WTC11 (cell line): Measurements from ENCODE around the gene OTUD4. TPM values are rescaled to one million over a fixed set of nuclear protein-coding genes. Genes with fewer than 3 reads are reported as not detected.

Experiments
- ATAC-seq: fragments of 200-7000 bp; cut with Tn5 transposase; 2 replicates; pipeline ENCODE4 v1.10.0; 2021; ENCODE audit warnings: mild to moderate bottlenecking, moderate library complexity
- CTCF ChIA-PET: fragments of 300-600 bp; sonication (Branson Sonifier 250); formaldehyde crosslinking; loops from one replicate; lab custom pipeline; 2021; ENCODE audit warnings: antibody characterized with exemption; lab: Charles Lee
- POLR2A ChIA-PET: fragments of 350-600 bp; sonication (Branson Sonifier 250); formaldehyde crosslinking; loops from one replicate; lab custom pipeline; 2021; ENCODE audit warnings: antibody characterized with exemption; lab: Charles Lee
- DNase-seq: peaks from one replicate; pipeline ENCODE4 v3.0.0; 2021; ENCODE audit warnings: low spot score
- H3K27ac Mint-ChIP-seq: 2 replicates; pipeline ENCODE4 v1.8.0; 2021; ENCODE audit warnings: mixed read lengths
- H3K27me3 Mint-ChIP-seq: 2 replicates; pipeline ENCODE4 v1.8.0; 2021; ENCODE audit warnings: low read depth, mild to moderate bottlenecking, moderate library complexity, mixed read lengths
- H3K36me3 Mint-ChIP-seq: 2 replicates; pipeline ENCODE4 v1.8.0; 2021; ENCODE audit warnings: mixed read lengths
- H3K4me1 Mint-ChIP-seq: 2 replicates; pipeline ENCODE4 v1.8.0; 2022; ENCODE audit warnings: mixed read lengths
- H3K4me3 Mint-ChIP-seq: 2 replicates; pipeline ENCODE4 v1.8.0; 2021; ENCODE audit warnings: mild to moderate bottlenecking, moderate library complexity, mixed read lengths
- H3K9me3 Mint-ChIP-seq: 2 replicates; pipeline ENCODE4 v1.8.0; 2021; ENCODE audit warnings: mixed read lengths
- AR ChIP-seq: fragments of 250-450 bp; sonication (Bioruptor Pico); IDR thresholded peaks from 2 replicates; pipeline ENCODE4 v1.9.0; 2021; ENCODE audit warnings: mild to moderate bottlenecking
- ATF2 ChIP-seq: sonication (generic); formaldehyde crosslinking; IDR thresholded peaks from 2 replicates; pipeline ENCODE4 v1.8.1; 2022; ENCODE audit warnings: low read depth, missing genetic modification reagents, borderline replicate concordance
- ATF3 ChIP-seq: sonication (generic); formaldehyde crosslinking; conservative IDR thresholded peaks from 2 replicates; pipeline ENCODE4 v1.8.1; 2022; ENCODE audit warnings: mild to moderate bottlenecking, missing genetic modification reagents
- ATF6 ChIP-seq: sonication (generic); formaldehyde crosslinking; IDR thresholded peaks from 2 replicates; pipeline ENCODE4 v1.8.1; 2023; ENCODE audit warnings: mild to moderate bottlenecking, missing genetic modification reagents
- E2F1 ChIP-seq: sonication (generic); formaldehyde crosslinking; IDR thresholded peaks from 2 replicates; pipeline ENCODE4 v1.8.0; 2022; ENCODE audit warnings: mild to moderate bottlenecking, missing genetic modification reagents
- E2F4 ChIP-seq: sonication (generic); formaldehyde crosslinking; IDR thresholded peaks from 2 replicates; pipeline ENCODE4 v1.8.1; 2022; ENCODE audit warnings: low read depth, mild to moderate bottlenecking, moderate library complexity, missing genetic modification reagents, borderline replicate concordance
- EMX1 ChIP-seq: fragments of 250-450 bp; sonication (Bioruptor Pico); IDR thresholded peaks from 2 replicates; pipeline ENCODE4 v1.8.0; 2021; ENCODE audit warnings: mild to moderate bottlenecking
- JAZF1 ChIP-seq: fragments of 250-450 bp; sonication (Bioruptor Pico); IDR thresholded peaks from 2 replicates; pipeline ENCODE4 v1.9.0; 2021; ENCODE audit warnings: moderate library complexity, mild to moderate bottlenecking, inconsistent platforms
- MYBL2 ChIP-seq: sonication (generic); formaldehyde crosslinking; IDR thresholded peaks from 2 replicates; pipeline ENCODE4 v1.8.1; 2023; ENCODE audit warnings: mild to moderate bottlenecking, moderate library complexity, missing genetic modification reagents
- SMAD3 ChIP-seq: sonication (generic); formaldehyde crosslinking; IDR thresholded peaks from 2 replicates; pipeline ENCODE4 v1.8.0; 2022; ENCODE audit warnings: missing genetic modification reagents, mild to moderate bottlenecking, borderline replicate concordance
- SOX15 ChIP-seq: fragments of 250-450 bp; sonication (Bioruptor Pico); IDR thresholded peaks from 2 replicates; pipeline ENCODE4 v1.9.0; 2021; ENCODE audit warnings: mild to moderate bottlenecking
- STAT6 ChIP-seq: sonication (generic); formaldehyde crosslinking; conservative IDR thresholded peaks from 2 replicates; pipeline ENCODE4 v1.8.1; 2023; ENCODE audit warnings: mild to moderate bottlenecking, low read depth, missing genetic modification reagents, moderate library complexity
- TCF7 ChIP-seq: sonication (generic); formaldehyde crosslinking; IDR thresholded peaks from 2 replicates; pipeline ENCODE4 v1.8.0; 2022; ENCODE audit warnings: mild to moderate bottlenecking, low read depth, missing genetic modification reagents, moderate library complexity
- ZBTB43 ChIP-seq: sonication (generic); formaldehyde crosslinking; IDR thresholded peaks from 2 replicates; pipeline ENCODE4 v1.8.1; 2023; ENCODE audit warnings: mild to moderate bottlenecking, missing genetic modification reagents
- ZMAT4 ChIP-seq: fragments of 250-450 bp; sonication (Bioruptor Pico); IDR thresholded peaks from 2 replicates; pipeline ENCODE4 v1.9.0; 2021; ENCODE audit warnings: mild to moderate bottlenecking
- ZNF512 ChIP-seq: sonication (generic); formaldehyde crosslinking; IDR thresholded peaks from 2 replicates; pipeline ENCODE4 v1.8.1; 2022; ENCODE audit warnings: missing genetic modification reagents, borderline replicate concordance
- total RNA-seq: library from RNA; stranded (reverse); gene quantifications from 3 replicates; pipeline ENCODE4 v1.2.3, GENCODE V29; 2021

Gene OTUD4
- total RNA-seq, 1 experiment from 2014 or later = 44.6 TPM

- POLR2A ChIA-PET = interaction anchor here (0.7 kb wide), 1 partner anchor 407 kb away, joined by 3 read pairs; no protein-coding TSS in a partner anchor
- TF ChIP-seq AR (no peak), EMX1 (CRISPR knock-in tag) (no peak), MYBL2 (CRISPR knock-in tag) (no peak), SOX15 (CRISPR knock-in tag) (no peak), STAT6 (CRISPR knock-in tag) (no peak), E2F1 (CRISPR knock-in tag) (no peak), ATF6 (CRISPR knock-in tag) (no peak), E2F4 (CRISPR knock-in tag) (no peak)
- TF ChIP-seq, all 79 proteins: peak for 0
- no peak for ATAC-seq
- CTCF ChIA-PET = interaction anchor here (0.7 kb wide), 1 partner anchor 440 kb away, joined by 3 read pairs; no protein-coding TSS in a partner anchor
- Mint-ChIP-seq H3K27me3 (no peaks in the 10 kb centered on the region; the same call in 1 of the 2 replicates), H3K9me3 (no peaks in the 10 kb centered on the region), H3K27ac (peak overlapping the region; percentile 91; the same call in 1 of the 2 replicates), H3K4me3 (peak overlapping the region; percentile 96), H3K4me1 (peaks cover 20% of the 10 kb centered on the region), H3K36me3 (peaks cover 19% of the 10 kb centered on the region)
- no peak for DNase-seq
These were observed 2.9 kb downstream of the OTUD4 start for GRCh38 chr4:145177511-145177905.

GRCh38 chr4:145176641-145177432 lies 3.6 kb downstream of the OTUD4 start:
- Mint-ChIP-seq H3K4me1 (peaks cover 20% of the 10 kb centered on the region), H3K4me3 (peak overlapping the region; percentile 96), H3K36me3 (peaks cover 22% of the 10 kb centered on the region), H3K27me3 (no peaks in the 10 kb centered on the region; the same call in 1 of the 2 replicates), H3K9me3 (no peaks in the 10 kb centered on the region), H3K27ac (peak overlapping the region; percentile 91; the same call in 1 of the 2 replicates)
- no peak for DNase-seq
- no peak for ATAC-seq
- ChIA-PET CTCF (no interaction called here), POLR2A (no interaction called here)
- TF ChIP-seq ATF2 (CRISPR knock-in tag) (no peak), JAZF1 (no peak), ATF3 (no peak), ZNF512 (CRISPR knock-in tag) (no peak), ZBTB43 (CRISPR knock-in tag) (no peak), TCF7 (CRISPR knock-in tag) (no peak), ZMAT4 (CRISPR knock-in tag) (no peak), SMAD3 (CRISPR knock-in tag) (no peak)
